ENCODE data around the gene GRIK3.

GRCh38 chr1:36771240-36771639 lies 263.1 kb downstream of the GRIK3 start:
- TF ChIP-seq, protein P1, sequence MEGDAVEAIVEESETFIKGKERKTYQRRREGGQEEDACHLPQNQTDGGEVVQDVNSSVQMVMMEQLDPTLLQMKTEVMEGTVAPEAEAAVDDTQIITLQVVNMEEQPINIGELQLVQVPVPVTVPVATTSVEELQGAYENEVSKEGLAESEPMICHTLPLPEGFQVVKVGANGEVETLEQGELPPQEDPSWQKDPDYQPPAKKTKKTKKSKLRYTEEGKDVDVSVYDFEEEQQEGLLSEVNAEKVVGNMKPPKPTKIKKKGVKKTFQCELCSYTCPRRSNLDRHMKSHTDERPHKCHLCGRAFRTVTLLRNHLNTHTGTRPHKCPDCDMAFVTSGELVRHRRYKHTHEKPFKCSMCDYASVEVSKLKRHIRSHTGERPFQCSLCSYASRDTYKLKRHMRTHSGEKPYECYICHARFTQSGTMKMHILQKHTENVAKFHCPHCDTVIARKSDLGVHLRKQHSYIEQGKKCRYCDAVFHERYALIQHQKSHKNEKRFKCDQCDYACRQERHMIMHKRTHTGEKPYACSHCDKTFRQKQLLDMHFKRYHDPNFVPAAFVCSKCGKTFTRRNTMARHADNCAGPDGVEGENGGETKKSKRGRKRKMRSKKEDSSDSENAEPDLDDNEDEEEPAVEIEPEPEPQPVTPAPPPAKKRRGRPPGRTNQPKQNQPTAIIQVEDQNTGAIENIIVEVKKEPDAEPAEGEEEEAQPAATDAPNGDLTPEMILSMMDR (conservative IDR thresholded peaks at IDR 0.05 in 1 of 2, IDR thresholded peaks at IDR 0.05 in 1 of 2; ENCODE audit: low read depth in 1 of 2, low read length in 2 of 2) = no peak
- TF ChIP-seq EZH2 (IDR thresholded peaks at IDR 0.05; ENCODE audit: low read length, missing control alignments) = no peak

Data from fibroblast of lung (primary cell).